ENCODE results near the gene NPY1R. TPM values are rescaled to one million over a fixed set of nuclear protein-coding genes. Genes with fewer than 3 reads are reported as not detected.

The NPY1R gene
- not detected for total RNA-seq

- ATAC-seq (replicated peaks) = peak; percentile 43
- no peaks in the 10 kb centered on the region for H3K9me3 Mint-ChIP-seq
- peaks cover 8% of the 10 kb centered on the region for H3K4me1 Mint-ChIP-seq
- H3K27ac Mint-ChIP-seq = no peak within 1 kb of the TSS
- no peaks in the 10 kb centered on the region for H3K36me3 Mint-ChIP-seq (ENCODE audit: low read depth)
- peak within 1 kb of the TSS; percentile 67 for H3K4me3 Mint-ChIP-seq
- peaks cover 43% of the 10 kb centered on the region for H3K27me3 Mint-ChIP-seq
These were observed at the start of gene NPY1R for GRCh38 chr4:163332526-163333406. NPY1R (minus strand) TSS chr4:163332596; CDS start chr4:163326554, 6,042 bp downstream.

GRCh38 chr4:163380703-163381102 lies 48.3 kb upstream of the NPY1R start:
- no peak overlapping the region for H3K4me3 Mint-ChIP-seq
- H3K27me3 Mint-ChIP-seq = peaks cover 8% of the 10 kb centered on the region
- no peak for ATAC-seq (replicated peaks)

DNA sequence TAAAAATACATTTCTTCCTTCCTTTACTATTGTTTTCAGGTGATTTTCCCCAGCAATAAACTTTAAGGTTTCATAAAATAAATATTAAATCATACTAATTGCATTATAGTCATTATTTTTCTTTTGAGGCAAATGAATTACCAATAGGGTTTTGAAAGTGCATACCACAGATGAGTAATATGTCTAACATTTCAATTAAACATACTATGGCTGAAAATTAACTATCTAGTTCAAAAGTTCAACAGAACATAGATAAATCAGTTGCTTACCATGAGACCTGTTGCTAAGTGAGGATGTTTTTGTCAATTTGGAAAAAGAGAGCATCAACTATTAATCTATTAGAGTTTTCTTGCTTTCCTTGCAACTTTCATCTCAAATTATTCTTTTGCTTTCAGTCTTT lies 46.3 kb upstream of the NPY1R start:
- Mint-ChIP-seq H3K4me3 (no peak overlapping the region), H3K27ac (no peak overlapping the region), H3K9me3 (no peaks in the 10 kb centered on the region), H3K27me3 (peaks cover 4% of the 10 kb centered on the region), H3K4me1 (no peaks in the 10 kb centered on the region), H3K36me3 (ENCODE audit: low read depth) (no peaks in the 10 kb centered on the region)
- no peak for ATAC-seq (replicated peaks)

More at GRCh38 chr4:163380703-163381102, 48.3 kb upstream of the NPY1R start:
- H3K36me3 Mint-ChIP-seq (ENCODE audit: low read depth) = no peaks in the 10 kb centered on the region
- no peaks in the 10 kb centered on the region for H3K9me3 Mint-ChIP-seq
- H3K4me1 Mint-ChIP-seq = no peaks in the 10 kb centered on the region
- H3K27ac Mint-ChIP-seq = no peak overlapping the region

DNA sequence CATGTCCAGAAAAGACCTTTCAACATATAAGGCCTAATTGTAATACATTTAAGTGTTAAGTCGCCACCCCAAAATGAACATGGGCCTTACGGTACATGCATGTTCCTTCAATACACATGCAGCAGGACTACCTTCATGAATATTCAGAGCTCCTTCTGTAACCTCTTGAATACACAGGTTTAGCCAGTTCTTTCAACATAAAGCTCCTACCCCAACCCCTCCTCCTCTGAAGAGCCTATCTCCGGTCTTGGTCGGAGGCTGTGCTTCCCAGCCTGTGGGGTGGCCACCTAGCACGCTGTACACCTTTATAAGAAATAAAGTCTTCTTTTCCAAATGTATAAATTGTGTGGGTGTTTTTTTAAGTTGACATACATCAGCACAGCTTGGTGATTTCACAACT lies 39.6 kb upstream of the NPY1R start:
- no peak for ATAC-seq (replicated peaks)
- Mint-ChIP-seq H3K36me3 (ENCODE audit: low read depth) (no peaks in the 10 kb centered on the region), H3K27ac (no peak overlapping the region), H3K9me3 (no peaks in the 10 kb centered on the region), H3K4me3 (no peak overlapping the region), H3K27me3 (peaks cover 2% of the 10 kb centered on the region), H3K4me1 (no peaks in the 10 kb centered on the region)

GRCh38 chr4:163367651-163368050 lies 35.3 kb upstream of the NPY1R start:
- Mint-ChIP-seq H3K4me3 (no peak overlapping the region), H3K27me3 (peaks cover 24% of the 10 kb centered on the region), H3K4me1 (no peaks in the 10 kb centered on the region), H3K9me3 (peaks cover 5% of the 10 kb centered on the region), H3K27ac (no peak overlapping the region), H3K36me3 (ENCODE audit: low read depth) (no peaks in the 10 kb centered on the region)
- ATAC-seq (replicated peaks) = no peak

- ATAC-seq (replicated peaks) = no peak
- H3K36me3 Mint-ChIP-seq (ENCODE audit: low read depth) = no peaks in the 10 kb centered on the region
- H3K9me3 Mint-ChIP-seq = no peaks in the 10 kb centered on the region
- H3K4me3 Mint-ChIP-seq = no peak overlapping the region
- peaks cover 8% of the 10 kb centered on the region for H3K27me3 Mint-ChIP-seq
- H3K27ac Mint-ChIP-seq = no peak overlapping the region
- no peaks in the 10 kb centered on the region for H3K4me1 Mint-ChIP-seq
These were observed 23.7 kb upstream of the NPY1R start for GRCh38 chr4:163356104-163356503.

DNA sequence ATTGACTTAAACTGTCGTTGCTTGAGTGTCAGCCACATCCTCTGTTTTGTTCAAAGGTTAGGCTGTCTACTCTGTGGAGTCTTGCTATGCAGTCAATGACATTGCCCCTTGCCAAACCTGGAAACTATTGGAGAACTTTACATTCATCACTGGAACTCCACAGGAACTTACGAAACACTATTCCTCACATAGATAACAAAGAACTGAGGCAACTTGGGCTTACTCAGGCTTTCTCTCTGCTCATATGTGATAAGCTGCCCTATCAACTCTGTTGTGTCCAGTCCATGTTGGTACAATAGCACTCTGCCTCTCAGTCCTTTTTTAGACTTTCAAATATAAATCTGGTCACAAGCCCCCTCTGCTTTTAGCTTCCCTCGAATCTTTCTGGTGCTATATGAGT lies 20.7 kb upstream of the NPY1R start:
- Mint-ChIP-seq H3K4me3 (no peak overlapping the region), H3K9me3 (no peaks in the 10 kb centered on the region), H3K4me1 (no peaks in the 10 kb centered on the region), H3K27ac (no peak overlapping the region), H3K36me3 (ENCODE audit: low read depth) (no peaks in the 10 kb centered on the region), H3K27me3 (peaks cover 10% of the 10 kb centered on the region)
- no peak for ATAC-seq (replicated peaks)

GRCh38 chr4:163350672-163351071 lies 18.3 kb upstream of the NPY1R start:
- Mint-ChIP-seq H3K27me3 (peaks cover 14% of the 10 kb centered on the region), H3K9me3 (no peaks in the 10 kb centered on the region)

DNA sequence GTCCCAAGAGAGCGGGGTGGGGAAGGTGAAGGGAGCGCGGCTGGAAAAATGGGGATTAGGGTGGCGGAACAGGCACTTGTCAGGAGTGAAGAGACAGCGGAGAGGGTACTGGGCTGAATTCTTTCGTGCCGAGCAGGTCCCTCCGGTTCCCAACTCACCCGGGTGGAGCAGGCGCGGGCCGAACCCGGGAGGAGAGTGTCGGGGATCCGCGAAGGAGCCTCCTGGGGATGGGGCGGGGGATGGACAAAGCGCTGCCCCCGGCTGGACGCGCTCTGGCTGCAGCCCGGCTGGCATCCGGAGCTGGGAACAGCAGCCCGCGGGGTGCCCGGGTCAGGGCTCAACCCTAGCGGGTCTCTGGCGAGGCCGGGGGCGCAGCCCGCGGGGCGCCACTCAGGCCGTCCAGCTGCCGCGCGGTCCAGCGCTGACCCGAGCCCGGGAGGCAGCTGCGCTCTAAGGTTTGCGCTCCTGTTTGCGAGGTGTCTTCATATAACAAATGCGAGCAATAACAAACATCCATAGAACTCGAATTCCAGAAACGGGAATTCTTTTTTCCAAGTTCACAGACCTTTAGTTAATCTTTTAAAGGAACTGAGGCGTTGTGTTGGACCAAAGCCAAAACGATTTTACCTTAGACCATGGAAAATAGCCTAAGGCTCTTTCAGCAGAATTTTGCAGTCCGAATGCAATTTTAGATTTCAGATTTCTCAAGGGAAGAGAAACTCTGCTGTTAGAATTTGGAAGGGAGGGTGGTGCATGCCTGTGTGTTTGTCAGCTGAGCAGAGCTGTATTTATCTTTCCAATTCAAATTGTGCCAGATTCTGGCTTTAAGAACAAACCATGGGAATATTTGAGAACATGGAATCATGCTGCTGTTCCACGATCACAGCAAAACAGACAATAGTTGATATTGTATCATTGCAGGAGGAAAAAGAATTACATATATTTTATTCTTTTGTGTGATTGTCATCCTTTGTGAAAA lies 12.0 kb upstream of the NPY1R start:
- H3K4me3 Mint-ChIP-seq = no peak overlapping the region
- no peak overlapping the region for H3K27ac Mint-ChIP-seq
- H3K9me3 Mint-ChIP-seq = no peaks in the 10 kb centered on the region
- ATAC-seq (replicated peaks) = no peak
- no peaks in the 10 kb centered on the region for H3K4me1 Mint-ChIP-seq
- no peaks in the 10 kb centered on the region for H3K36me3 Mint-ChIP-seq (ENCODE audit: low read depth)
- peaks cover 35% of the 10 kb centered on the region for H3K27me3 Mint-ChIP-seq

More at GRCh38 chr4:163350672-163351071, 18.3 kb upstream of the NPY1R start:
- Mint-ChIP-seq H3K4me3 (no peak overlapping the region), H3K4me1 (no peaks in the 10 kb centered on the region), H3K27ac (no peak overlapping the region), H3K36me3 (ENCODE audit: low read depth) (no peaks in the 10 kb centered on the region)
- ATAC-seq (replicated peaks) = no peak

DNA sequence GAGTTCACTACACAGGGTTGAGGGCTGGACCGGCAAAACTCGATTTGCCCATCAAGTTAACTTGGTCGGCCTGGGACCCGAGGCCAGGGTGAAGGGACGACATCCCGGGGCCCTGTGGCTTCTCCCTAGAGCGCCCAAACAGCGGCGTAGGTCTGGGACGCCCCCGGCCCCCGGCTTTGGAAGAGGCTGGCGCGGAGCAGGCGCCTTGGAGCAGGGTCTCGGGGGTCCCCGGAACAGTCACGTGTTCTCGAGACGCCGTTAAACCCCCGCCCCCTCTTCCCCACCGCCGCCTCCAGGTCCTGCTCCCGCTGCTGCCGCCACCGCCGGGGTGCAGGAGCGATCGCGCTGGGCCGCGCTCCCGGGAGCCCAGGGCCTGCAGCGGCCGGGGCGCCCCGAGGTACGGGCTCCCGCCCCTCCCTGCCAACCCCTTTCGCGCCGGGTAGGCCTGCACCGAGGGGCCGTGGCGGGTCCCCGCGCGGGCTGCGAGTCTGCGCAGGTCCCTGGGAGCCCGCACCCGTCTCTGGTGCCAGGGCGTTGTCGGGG lies 11.3 kb upstream of the NPY1R start, which contains the start of gene NPY5R:
Gene NPY5R (plus strand): TSS at position 289 of the 543 bp plus-strand sequence. CDS start 6,382 bp downstream, outside the sequence.
- no peak for ATAC-seq (replicated peaks)
- Mint-ChIP-seq H3K27me3 (peaks cover 37% of the 10 kb centered on the region), H3K9me3 (no peaks in the 10 kb centered on the region), H3K36me3 (ENCODE audit: low read depth) (no peaks in the 10 kb centered on the region), H3K4me3 (no peak within 1 kb of the TSS), H3K4me1 (no peaks in the 10 kb centered on the region), H3K27ac (no peak within 1 kb of the TSS)

DNA sequence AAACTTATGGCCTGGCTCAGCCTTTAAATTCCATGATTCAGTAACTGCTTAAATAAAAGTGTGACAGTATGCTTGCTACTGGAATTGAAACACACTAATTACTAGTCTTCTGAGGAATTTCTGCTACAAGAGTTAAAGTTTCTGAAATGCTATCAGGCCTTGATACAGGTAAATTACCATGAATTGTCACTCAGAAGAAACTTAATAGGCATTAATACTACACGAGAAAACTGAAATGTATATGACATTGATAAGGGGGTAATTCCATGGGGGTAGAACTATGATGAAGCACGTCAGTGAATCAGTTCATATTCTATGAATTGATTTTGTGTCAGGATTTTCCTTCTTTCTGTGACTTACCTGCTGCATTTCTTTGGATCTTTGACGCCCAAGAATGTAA lies 3.0 kb upstream of the NPY1R start:
- Mint-ChIP-seq H3K27ac (no peak overlapping the region), H3K4me1 (peaks cover 8% of the 10 kb centered on the region), H3K4me3 (no peak overlapping the region), H3K36me3 (ENCODE audit: low read depth) (no peaks in the 10 kb centered on the region), H3K27me3 (peaks cover 47% of the 10 kb centered on the region), H3K9me3 (no peaks in the 10 kb centered on the region)
- no peak for ATAC-seq (replicated peaks)

- Mint-ChIP-seq H3K4me3 (peak overlapping the region; percentile 67), H3K9me3 (no peaks in the 10 kb centered on the region), H3K36me3 (ENCODE audit: low read depth) (no peaks in the 10 kb centered on the region), H3K4me1 (peaks cover 8% of the 10 kb centered on the region), H3K27ac (no peak overlapping the region), H3K27me3 (peaks cover 43% of the 10 kb centered on the region)
- ATAC-seq (replicated peaks) = no peak
These were observed 593 bp downstream of the NPY1R start for GRCh38 chr4:163331629-163332376.

GRCh38 chr4:163330916-163331628 lies 1.3 kb downstream of the NPY1R start:
- peaks cover 8% of the 10 kb centered on the region for H3K4me1 Mint-ChIP-seq
- no peak overlapping the region for H3K27ac Mint-ChIP-seq
- H3K9me3 Mint-ChIP-seq = no peaks in the 10 kb centered on the region
- H3K36me3 Mint-ChIP-seq (ENCODE audit: low read depth) = no peaks in the 10 kb centered on the region
- H3K27me3 Mint-ChIP-seq = peaks cover 44% of the 10 kb centered on the region
- ATAC-seq (replicated peaks) = no peak
- peak overlapping the region; percentile 3 for H3K4me3 Mint-ChIP-seq
